GM19468 (cell line): ENCODE results near the gene HMCN2.

Experiments
- ATAC-seq: cut with Tn5 transposase; IDR thresholded peaks from one replicate; pipeline ENCODE4 v1.9.1; 2021; ENCODE audit warnings: mild to moderate bottlenecking, moderate library complexity, moderate number of reproducible peaks; ENCODE audit not compliant: unreplicated experiment; ENCODE audit errors: extremely low read depth

Gene HMCN2

DNA sequence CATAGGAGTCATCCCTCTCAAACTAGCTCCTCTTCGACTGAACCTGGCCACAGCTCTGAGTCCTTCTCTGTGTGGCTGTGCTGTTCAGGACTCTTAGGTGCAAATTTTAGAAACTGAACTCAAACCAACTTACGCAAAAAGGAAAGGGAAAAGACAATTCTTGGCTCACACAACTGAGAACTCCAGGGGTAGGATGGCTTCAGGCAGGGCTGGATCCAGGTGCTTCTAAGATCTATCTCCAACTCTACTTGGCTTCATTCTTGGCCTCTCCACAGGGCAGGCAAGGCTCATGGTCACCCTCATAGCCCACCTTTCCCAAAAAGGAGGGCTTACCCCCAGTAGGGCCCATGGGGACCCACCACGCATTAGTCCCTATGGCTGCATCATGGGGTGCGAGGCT lies 187.3 kb downstream of the HMCN2 start:
- ATAC-seq = no peak

DNA sequence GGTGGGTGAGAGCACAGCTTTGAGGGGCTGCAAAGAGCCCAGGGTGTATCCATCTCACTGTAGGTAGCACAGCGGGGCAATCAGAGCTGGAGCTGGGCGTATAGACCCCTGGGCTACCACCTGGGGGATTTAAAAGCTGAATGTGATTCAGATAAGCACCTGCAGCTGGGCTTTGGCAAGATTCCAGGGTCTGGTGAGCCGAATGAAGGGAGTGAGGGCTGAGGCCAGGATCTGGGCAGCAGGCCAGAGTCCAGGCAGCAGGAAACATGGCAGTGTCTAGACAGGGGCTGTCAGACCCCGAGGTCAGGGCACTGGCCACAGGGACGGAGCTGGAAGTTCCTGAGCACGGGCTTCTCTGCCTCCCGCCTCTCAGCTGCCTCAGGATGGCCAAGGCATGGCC lies 187.9 kb downstream of the HMCN2 start:
- ATAC-seq = no peak

DNA sequence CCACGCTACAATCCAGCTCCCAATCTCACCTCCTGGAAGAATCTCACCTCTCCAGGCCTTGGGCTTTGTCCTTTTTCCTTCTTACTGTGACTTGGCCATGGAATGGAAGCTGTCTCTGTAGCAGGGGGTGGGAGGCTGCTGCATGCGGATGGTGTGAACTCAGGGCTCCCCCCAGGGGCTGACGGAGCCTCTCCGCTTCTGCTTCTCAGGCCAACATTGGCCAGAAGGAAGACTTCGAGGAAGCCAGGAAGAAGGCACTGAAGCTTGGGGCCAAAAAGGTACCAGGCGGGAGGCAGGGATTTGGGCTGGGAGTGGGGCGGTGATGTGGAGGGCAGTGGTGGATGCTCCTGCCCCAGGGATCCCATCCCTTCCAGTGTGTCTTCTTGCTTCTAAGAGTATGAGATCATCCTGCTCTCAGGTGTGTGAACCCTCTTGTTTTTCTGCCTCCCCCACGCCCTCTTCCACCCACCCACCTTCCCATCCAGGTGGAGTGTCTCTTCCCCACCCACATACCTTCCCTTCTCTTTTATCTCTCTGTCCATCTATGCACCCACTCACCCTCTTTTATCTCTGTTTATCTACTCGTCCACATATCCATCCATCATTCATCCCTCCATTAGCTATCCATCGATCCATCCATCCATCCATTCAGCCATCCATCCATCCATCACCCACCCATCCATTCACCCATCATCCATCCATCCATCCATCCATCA lies 188.7 kb downstream of the HMCN2 start:
- ATAC-seq = no peak

- no peak for ATAC-seq
Observed at GRCh38 chr9:130454812-130455325, 189.3 kb downstream of the HMCN2 start.

GRCh38 chr9:130458027-130458803 lies 192.7 kb downstream of the HMCN2 start:
- no peak for ATAC-seq

- ATAC-seq = no peak
Observed at GRCh38 chr9:130458804-130459067, 193.2 kb downstream of the HMCN2 start.

DNA sequence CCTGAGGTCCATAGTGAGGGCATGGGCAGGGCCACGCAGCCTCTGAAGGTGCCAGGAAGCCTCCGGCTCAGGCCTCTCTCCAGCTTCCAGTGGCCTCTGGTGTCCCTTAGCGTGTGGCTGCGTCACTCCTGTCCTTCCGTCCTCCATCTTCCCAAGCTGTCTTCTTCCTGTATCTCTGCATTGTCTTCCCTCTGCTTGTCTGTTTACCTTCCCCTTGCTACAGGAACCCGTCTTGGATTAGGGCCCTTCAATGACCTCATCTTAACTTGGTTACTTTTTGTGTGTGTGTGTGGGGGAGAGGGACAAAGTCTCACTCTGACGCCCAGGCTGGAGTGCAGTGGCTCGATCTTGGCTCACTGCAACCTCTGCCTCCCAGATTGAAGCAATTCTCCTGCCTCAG lies 193.6 kb downstream of the HMCN2 start:
- ATAC-seq = no peak

- no peak for ATAC-seq
Observed at GRCh38 chr9:130459941-130460669, 194.5 kb downstream of the HMCN2 start.

DNA sequence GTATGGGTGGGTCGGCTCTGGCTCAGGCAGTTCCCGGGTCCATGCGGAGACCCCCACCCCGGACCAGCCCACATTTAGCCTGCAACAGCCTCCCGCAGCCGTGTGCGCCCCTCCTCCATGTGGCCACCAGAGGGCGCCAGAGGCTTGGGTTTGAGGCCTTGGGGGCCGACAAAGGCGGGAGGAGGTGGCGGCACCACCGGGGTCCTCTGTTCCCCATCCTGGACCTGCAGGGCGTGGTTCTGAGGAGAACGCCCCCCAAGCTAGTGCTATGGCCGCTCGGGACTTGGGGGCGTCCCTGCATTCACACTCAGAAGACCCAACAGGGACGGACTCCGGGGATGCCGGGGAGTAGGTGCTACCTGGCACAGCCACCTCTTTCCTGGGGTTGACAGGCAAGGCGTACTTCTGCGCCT lies 195.7 kb downstream of the HMCN2 start:
- ATAC-seq = no peak

DNA sequence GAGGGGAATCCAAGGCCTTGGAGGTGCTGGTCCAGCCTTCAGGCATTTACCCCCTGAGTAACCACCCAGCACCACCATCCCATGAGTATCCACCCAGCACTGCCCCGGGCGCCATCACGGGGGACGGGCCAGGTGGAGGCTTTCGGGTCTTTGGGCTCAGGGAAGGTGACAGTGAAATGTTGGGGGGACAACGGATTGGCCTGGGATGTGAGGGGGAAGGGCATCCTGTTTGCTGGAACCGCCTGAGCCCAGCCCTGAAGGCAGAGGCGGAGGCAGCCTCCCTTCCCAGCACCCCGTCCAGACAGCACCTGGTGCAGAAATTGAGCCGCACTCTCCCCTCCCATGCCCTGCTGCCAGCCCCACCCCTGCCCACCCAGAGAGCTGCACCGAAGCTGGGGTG lies 196.2 kb downstream of the HMCN2 start:
- ATAC-seq = no peak

DNA sequence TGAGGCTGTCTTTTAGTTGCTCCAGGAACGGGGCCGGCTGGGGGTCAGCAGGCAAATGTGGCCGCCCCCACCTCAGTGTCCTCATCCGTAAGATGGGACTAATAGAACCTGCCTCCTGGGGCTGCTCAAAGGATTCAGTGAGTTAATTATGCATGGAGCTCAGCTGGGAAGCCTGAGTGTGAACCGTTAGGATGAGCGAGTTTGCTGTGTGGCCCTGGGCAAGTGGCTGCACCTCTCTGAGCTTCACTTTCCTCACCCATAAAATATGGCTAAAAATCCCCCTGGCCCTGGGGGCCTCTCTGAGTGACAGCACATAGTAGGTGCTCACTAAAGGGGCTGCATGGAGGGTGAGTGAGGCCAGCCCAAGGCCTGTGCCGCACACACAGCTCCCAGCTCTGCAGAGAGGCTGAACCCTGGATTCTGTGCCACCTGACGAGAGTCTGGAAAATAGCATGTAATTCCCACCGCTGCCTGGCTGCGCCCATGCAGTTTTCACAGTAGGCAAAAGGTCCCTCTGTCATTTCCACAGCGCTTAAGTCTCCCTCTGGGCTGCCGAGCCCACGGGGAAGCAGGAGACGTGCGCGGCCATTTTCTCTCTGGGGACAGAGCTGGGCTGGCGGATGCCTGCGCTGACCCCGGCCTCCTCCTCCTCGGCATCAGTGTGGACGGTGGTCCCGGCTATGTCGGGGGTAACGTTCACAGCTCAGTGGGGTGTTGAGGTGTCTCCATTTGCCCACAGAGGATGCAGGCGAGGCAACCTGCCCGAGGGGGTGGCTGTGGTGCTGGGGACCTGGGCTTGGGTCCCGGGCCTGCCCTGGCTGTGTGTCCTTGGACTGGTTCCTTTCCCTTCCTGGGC lies 197.4 kb downstream of the HMCN2 start:
- no peak for ATAC-seq

DNA sequence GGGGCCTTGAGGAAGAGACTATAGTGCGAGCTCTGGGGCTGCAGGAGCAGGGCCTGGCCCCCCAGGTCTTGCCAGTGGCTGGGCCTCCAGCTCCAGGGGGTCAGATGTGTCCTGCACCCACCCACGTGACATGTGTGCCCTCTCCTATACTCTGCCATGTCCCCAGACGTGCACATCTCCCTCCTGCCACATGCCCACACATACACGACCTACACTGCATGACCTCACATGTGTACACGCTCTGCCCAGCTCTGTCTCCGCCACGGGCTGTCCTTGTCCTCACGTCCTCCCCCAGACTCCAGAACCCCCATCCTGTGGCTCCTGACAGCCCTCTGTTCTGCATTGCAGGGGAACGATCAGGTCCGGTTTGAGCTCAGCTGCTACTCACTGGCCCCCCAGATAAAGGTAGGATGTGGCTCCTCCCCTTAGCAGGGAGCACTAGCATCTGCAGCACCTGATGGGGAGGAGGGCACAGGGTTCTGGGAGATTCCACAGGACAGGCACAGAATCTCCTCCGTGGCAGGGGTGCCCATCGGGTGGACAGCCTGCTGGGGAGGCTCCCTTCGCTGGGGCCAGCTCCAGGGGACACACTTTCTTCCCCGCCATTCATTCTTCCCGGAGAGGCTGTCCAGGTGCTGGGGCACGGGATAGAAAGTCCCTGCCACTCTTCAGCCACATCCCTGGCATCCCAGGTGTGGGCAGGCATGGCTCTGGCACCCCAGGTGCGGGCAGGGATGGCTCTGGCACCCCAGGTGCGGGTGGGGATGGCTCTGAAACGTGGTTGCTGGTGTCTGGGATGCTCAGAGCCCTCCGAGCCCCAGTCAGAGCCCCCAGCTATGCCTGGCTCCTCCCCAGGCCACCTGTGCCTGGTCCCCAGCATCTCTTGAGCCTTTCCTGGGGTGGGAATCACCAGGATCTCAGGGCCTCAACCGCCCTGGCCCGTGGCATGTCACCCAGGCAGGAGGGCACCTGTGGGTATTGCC lies 198.5 kb downstream of the HMCN2 start:
- ATAC-seq = no peak

- ATAC-seq = no peak
Observed at GRCh38 chr9:130465383-130466096, 200.0 kb downstream of the HMCN2 start.

GRCh38 chr9:130466537-130467217 lies 201.1 kb downstream of the HMCN2 start:
- no peak for ATAC-seq

GRCh38 chr9:130467316-130467715 lies 201.8 kb downstream of the HMCN2 start:
- no peak for ATAC-seq

DNA sequence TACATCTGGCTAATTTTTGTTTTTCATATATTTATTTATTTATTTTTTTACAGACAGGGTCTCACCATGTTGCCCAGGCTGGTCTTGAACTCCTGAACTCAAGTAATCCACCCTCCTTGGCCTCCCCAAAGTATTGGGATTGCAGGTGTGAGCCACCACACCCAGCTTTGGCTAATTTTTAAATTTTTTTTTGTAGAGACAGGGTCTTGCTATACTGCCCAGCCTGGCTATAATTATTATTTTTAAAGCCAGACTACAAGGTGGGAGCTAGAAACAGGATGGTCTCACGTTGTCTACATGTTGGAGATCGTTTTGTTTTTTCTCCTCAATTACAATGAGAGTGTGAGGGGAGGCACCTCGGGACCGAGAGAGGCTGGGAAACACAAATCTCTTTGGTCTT lies 203.0 kb downstream of the HMCN2 start:
- ATAC-seq = no peak

DNA sequence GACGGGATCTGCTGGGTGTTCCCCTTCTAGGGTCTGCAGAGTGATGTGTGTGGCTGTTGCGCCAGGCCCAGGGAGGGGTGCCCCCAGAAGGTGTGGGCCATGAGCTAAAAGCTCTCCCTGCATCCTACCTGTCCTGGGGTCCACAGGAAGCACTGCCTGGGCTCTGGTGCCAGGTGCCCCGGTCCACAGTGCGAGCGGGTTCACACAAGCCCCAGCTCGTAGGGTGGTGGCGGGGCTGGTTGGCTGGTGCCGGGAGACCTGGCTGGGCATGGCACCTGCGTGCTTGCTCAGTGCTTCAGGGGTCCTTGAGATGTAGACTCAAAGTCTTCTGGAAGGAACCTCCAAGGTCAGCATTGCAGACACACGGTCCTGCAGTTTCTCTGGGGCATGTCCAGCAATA lies 204.7 kb downstream of the HMCN2 start:
- ATAC-seq = no peak

DNA sequence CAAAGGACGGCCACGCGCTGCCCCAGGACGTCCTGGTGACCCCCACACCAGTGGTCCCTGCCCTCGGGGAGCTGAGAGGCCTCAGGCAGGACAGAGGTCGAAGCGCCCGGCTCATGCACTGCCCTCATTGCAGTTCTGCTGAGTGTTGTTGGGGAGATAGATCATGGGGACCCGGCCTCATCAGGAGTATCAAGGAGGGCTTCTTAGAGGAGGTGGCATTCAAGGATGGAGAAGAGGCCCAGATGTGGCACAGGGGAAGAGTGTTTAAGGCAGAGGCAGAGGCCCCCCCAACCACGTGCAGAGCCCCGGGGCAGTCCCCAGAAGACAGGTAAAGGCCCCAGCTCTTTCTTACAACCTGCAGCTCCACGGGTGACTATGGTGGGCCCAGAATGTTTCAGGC lies 205.4 kb downstream of the HMCN2 start:
- no peak for ATAC-seq
